ENCODE data around the gene CELF1.

Gene CELF1

GRCh38 chr11:47507563-47508239, 45.2 kb downstream of the CELF1 start:
- no peak for DNase-seq

DNA sequence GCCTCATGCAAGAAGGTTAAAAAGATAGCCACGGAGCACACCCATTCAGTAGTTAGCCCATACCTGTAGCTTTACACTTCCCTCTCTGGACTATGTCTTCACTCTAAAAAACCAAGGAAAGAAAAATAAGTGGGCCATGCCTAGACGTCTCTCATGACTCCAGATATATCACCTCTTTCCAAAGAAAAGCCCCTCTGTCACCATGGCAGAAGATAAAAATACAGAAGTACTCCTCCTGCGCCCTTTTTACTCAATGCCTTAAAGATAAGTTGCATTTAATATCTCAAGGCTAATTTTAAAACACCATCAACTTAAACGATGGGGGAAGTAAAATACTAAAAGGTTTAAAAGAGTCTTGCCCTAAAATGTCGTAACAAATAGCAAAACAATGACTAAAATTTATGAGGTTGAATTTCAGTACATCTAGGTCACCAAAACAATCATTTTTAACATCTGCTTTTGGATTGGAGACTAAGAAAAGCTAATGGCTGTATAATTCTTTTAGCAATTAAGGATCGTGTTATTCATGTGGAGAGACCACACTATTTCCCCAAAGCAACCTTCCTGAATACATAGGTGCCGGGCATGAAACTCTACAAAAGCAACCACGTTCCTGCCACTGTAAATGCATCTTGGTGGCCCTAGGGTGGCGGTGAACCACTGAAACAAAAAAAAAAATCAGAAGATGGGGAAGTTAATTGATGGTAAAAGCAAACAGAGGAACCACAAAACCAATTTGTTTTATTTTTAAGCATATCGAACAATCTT, 46.0 kb downstream of the CELF1 start:
- DNase-seq = no peak

DNA sequence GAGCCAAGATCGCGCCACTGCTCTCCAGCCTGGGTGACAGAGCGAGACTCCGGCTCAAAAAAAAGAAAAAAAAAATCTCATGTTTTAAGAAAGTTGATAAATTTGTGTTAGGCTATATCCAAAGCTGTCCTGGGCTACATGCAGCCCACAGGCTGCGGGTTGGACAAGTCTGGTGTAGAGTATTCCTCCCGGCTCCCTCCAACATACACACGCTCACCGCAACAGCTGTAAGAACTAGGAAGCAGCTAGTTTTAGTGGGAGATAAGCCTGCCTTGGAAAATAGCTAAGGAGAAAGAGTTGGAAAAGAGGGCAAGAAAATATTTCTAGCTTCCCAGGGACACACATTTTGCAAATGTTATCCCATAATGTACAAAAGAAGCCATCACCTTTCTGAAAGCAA, 46.6 kb downstream of the CELF1 start:
- no peak for DNase-seq

DNA sequence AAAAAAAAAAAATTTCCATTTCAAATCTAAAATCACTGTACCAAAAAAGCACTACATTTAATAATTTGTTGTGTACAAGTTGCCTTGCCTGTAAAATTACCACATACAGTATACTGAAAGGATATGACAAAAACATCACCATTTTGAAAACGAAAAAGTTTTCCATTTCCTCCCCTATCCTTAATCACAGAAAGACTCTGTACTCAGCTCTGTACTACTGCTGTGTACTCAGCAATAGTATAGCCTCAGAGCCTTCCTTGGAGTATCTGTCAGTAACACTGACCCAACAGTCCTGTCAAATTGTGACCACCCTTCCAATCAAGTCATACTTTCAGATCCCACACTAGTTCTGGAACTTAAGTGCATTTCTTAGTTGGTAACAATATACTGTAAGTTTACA, 48.0 kb downstream of the CELF1 start:
- no peak for DNase-seq

DNA sequence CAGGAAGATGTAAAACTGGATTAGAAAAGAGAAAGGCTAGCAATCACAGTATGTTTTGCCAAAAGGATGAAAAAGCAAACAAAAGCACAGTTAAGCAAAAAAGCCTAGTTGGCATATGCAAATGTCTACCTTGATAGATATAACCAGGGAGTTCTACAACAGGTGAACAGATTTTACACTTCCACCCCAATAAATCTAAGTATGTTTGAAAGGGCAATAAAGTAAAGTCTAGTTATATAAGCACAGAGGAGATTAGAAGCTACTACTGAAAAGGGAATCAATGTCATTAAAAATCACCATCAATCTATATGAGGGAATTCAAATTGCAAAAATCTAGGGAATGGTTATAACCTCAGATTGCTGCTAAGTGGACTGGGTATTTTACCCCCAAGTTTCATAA, 49.7 kb downstream of the CELF1 start:
- DNase-seq = no peak

DNA sequence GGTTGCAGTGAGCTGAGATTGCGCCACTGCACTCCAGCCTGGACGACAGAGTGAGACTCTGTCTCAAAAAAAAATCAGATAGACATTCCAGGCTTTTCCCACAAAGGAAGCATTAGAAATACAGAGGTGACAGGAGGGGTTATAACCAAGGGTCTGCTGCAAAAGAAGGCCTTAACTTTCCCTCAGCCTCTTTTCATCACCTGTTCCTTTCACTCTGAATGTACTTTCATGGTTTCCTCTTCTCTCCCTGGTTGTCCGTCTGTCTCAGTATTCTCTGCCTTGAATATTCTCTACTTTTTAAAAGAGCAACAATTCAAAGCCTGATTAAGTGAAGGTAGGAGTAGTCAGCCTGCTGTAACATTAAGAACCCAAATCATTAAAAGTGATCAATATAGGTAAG, 50.2 kb downstream of the CELF1 start:
- DNase-seq = no peak

DNA sequence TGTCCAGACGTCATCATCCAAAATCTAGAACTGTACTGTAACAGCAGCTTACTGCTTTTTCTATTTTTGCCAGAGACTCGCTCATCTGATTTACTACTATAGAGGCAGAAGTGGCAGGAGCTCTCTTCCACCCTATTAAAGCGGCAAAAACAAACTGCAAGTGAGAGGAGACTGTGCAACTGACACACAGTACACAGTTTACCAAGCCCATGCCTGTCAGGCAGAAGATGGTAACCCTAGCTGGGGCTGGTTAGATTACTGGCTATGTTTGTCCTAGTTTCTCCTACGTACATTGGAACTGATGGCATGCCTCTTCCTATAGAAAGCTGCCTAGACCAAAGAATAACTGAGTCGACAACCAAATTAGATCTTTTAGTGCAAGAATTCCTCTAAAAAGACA, 51.8 kb downstream of the CELF1 start:
- DNase-seq = no peak

DNA sequence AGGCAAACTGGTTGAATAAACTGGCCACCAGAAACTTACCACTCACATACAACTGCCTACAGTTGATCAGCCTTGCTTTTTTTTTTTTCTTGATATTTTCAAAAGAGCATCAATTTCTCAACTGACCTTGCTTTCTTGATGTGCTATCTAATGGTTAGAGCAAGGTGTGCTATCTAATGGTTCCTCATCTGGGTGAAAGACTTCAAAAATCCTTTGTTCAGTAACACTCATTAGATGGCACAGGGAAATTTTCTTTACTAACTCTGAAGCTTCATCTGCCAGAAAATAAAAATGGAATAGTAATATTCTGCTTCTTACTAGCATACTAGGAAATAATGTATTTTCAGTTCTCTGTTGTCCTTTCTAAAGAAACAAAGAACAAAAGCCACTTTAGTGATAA, 52.8 kb downstream of the CELF1 start:
- no peak for DNase-seq

- no peak for DNase-seq
These were observed 53.3 kb downstream of the CELF1 start for GRCh38 chr11:47499614-47500013.

- no peak for DNase-seq
These were observed 53.8 kb downstream of the CELF1 start for GRCh38 chr11:47499161-47499560.

DNA sequence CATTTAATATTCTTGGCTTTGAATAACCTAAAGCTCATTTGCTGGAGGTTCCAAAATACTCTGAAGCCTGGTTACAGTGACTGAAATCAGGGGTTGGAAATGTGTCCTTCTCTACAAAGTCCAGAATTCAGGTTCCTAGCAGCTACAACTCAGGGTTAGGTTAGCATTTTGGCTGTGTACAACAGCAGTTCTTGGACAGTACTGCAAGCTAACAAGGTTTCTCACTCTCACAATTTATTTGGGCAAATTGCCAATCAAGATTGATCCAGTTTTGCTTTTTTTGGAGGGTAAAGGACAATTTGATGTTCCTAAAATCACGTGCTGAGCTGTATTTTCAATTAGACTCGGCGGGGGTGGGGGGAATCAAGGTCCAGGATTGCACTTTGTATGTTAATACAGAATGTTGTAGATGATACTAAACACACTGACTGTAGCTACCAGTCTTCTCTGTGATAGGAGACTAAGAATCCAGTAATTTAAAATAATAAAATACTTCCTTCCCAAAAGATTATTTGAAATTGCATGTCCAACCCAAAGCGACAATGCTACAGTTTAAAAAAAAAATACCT, 54.3 kb downstream of the CELF1 start:
- DNase-seq = no peak

- DNase-seq = no peak
These were observed 54.8 kb downstream of the CELF1 start for GRCh38 chr11:47498149-47498548.

GRCh38 chr11:47496808-47497207, 56.1 kb downstream of the CELF1 start:
- DNase-seq = no peak

GRCh38 chr11:47495856-47496217, 57.1 kb downstream of the CELF1 start:
- DNase-seq = no peak

DNA sequence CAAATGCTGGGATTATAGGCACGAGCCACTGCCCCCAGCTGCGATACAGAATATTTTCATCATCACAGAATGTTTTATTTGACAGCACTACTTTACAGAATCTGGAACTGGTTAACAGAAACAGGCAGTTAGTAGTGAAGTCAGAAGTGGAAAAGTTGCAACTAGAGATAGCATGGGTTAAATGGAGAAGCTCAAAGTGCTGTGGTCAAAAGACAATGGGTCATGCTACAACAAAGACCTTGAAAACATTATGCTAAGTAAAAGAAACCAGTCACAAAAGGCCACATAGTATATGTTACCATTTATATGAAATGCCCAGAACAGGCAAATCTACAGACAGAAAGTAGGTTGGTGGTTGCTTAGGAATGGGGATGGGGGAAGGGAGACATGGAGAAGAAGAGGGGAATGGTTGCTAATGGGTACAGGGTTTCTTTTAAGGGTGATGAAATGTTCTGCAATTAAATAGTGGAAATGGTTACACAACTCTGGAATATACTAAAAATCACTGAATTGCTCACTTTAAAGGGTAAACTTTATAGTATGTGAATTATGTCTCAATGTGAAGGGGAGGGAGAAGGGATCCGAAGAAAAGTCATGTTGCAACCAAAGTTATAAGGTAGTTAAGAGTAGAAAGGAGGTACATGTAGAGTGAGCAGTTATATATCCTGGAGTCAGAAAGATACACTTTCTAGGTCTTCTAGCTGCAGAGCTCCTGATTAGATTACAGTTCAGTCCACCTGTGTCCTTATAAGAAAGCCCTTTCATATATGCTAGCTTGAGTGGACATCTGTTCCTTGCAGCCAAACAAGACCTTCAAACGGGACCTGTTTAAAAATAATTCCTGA, 57.7 kb downstream of the CELF1 start:
- no peak for DNase-seq

GRCh38 chr11:47489395-47489755, 63.6 kb downstream of the CELF1 start:
- no peak for DNase-seq

DNA sequence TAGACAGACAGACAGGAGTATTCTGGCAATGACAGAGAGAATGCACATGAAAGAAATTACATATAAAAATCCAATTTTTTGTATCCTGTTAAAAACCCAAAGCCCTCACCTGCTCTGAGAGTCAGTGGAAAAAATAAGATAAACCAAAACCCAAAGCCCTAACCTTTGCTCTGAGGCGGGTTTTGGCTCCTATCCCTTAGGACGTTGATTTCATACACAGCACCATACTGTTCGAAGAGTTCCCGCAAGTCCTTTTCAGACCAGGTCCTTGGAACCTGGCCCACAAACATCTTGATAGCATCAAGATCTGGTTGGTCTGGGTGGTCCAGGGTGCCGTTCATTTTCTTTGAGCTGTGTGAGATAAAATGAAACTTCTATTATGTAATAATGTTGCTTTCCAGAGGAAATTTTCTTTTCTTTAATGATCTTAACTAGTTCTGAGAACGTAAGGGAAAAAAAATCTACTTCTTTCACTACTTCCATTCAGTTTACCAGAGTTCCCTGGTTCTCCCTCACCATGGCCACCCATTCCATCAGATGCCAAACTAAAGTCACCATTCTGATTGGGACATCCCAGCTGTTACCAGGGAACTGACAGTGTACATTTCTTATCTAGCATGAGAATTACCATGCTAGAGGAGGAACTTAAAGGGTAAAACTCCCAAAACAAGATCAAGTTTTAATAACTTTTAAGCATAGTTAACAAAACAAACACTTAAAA, 64.1 kb downstream of the CELF1 start:
- no peak for DNase-seq

DNA sequence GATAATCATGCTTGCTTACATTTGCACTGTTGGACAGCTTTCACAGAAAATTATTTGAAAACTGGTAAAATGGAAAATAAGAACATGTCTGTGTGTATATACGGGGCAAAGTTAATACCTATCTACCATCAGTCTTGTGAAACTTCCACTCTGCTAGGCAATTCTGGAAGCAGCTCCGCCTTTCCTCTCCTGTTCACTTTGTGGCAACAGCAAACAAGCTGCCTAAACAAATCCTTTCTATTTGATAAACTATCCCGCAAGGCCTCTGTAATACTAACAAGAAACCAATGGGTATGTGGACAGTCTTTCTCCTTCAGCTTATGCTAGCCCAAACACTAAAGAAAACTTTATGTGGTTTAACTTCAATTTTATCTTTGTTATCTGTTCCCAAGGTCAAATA, 64.8 kb downstream of the CELF1 start:
- no peak for DNase-seq

GRCh38 chr11:47487421-47487820, 65.5 kb downstream of the CELF1 start:
- no peak for DNase-seq

GRCh38 chr11:47485107-47485506, 67.8 kb downstream of the CELF1 start:
- no peak for DNase-seq

DNA sequence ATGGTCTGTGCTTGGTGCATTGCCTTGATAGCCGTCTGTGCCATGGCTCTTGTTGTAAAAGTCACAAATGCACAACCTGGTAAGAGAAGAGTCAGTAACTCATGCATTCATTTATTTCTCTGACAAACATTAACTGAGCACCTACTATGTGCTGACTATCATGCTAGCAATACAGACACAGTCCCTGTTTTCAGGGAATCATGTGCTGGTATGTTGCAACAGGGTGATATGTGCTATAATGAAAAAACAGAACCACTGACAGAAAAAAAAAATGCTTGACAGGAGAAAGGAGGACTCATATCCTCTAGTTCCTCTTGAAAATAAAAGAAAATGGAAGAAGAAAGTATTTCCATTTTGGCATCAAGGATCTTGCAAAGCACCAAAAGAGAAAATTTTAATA, 69.5 kb downstream of the CELF1 start:
- DNase-seq = no peak

GRCh38 chr11:47480762-47481161, 72.2 kb downstream of the CELF1 start:
- no peak for DNase-seq

Data from NCI-H1417 treated with DMSO at 0.1 percent for 48 hours (cell line).